DND-41 (cell line): Measurements from ENCODE around the gene DNAH2.

Source experiments
- CTCF ChIP-seq: IDR thresholded peaks from 2 replicates; pipeline ENCODE4 v1.5.1; 2012; ENCODE audit warnings: borderline replicate concordance, low read length, moderate library complexity, mild to moderate bottlenecking; ENCODE audit not compliant: poor library complexity, severe bottlenecking; ENCODE audit errors: extremely low read depth
- EZH2 ChIP-seq: IDR thresholded peaks from 3 replicates; pipeline ENCODE4 v1.6.1; 2012; ENCODE audit warnings: borderline replicate concordance, low read depth, mild to moderate bottlenecking, moderate library complexity, low read length, inconsistent platforms; ENCODE audit not compliant: severe bottlenecking

GRCh38 chr17:7729816-7730215 lies 12.3 kb downstream of the DNAH2 start:
- no peak for TF ChIP-seq CTCF
- TF ChIP-seq EZH2, result no peak
